T47D (cell line): Measurements from ENCODE around the gene CYP3A7.
"Not testable (repeated sequence)": the region's sequence is repeated elsewhere in the genome, so short reads cannot be mapped to it uniquely, and the experiment has no call there.

Experiments used
- DNase-seq, 2 experiments: peaks; one replicate each; pipeline versions ENCODE4 v3.0.0 to v3.0.0-alpha.2; 2011 to 2012; ENCODE audit warnings: low read depth in 1 of 2, low spot score in 1 of 2
- JUND ChIP-seq: IDR thresholded peaks from 2 replicates; pipeline ENCODE4 v1.6.1; 2012; ENCODE audit warnings: low read depth
- in situ Hi-C: cut with HindIII; loops from 2 replicates; pipeline ENCODE4 v1.10.0; 2016; ENCODE audit warnings: low sequenced_read_pairs, low pct_unique_long_range_greater_than_20kb

Gene CYP3A7

DNA sequence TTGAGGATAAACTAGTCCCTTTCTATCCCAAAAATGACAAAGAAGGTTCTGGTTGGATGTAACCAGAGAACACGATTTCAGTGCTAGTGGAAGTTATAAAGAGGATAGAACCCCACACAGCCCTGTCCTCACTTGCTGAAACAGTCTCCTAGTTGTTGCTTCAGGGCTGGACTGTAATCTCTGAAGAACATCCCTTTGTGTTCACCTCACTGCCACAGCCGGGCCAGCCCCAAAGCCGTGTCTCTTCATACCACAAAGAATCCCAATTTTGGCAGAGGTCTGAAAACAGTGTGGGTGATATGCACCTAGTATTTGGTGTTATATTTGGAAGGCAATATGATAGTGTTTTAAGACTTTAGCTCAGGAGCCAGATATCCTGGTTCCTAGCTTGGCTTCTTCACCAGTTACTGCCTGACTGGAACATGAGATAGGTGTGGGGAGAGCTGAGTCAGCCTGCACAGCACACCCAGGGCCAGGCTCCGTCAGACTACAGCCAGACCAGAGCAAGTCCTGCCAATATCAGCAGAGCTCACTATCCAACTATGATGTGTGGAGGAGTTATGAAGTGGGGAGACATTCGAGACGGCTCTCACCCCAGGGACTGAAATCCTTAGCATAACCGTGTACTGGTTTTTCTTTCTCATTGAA is 27.8 kb upstream of the CYP3A7 start:
- no peak for TF ChIP-seq JUND
- DNase-seq: no peak
- in situ Hi-C loops: no loop called here

DNA sequence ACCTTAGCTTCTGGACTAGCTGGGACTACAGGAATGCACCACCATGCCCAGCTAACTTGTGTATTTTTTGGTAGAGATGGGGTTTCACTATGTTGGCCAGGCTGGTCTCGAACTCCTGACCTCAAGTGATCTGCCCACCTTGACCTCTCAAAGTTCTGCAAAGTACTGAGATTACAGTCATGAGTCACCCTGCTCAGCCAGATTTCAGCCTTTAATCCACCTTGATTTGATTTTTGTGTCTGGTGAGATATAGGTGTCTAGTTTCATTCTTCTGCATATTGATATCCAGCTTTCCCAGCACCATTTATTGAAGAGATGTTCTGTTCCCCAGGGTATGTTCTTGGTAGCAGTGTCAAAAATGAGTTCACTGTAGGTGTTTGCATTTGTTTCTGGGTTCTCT is 20.1 kb upstream of the CYP3A7 start:
- in situ Hi-C loops: no loop called here
- DNase-seq: no peak
- no peak for TF ChIP-seq JUND

DNA sequence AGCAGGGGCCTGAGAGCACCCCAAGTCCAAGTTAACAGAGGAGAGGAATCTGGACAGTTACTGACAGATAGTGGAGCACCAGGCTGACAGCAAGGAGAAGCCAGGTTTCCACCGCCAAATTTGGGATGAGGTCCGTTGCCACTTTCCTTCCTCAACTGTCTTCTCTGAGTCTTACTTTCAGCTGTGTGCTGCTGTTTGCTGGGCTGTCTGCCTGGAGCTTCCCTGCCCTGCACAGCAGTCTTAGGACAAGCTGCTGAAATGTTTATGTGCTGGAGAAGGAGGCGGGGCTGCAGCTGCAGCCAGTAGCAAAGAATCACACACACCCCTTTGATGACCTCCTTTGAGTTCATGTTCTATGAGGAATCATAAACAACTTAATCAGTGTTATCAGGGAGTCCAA is 17.4 kb upstream of the CYP3A7 start:
- in situ Hi-C loops: no loop called here
- no peak for TF ChIP-seq JUND
- no peak for DNase-seq

DNA sequence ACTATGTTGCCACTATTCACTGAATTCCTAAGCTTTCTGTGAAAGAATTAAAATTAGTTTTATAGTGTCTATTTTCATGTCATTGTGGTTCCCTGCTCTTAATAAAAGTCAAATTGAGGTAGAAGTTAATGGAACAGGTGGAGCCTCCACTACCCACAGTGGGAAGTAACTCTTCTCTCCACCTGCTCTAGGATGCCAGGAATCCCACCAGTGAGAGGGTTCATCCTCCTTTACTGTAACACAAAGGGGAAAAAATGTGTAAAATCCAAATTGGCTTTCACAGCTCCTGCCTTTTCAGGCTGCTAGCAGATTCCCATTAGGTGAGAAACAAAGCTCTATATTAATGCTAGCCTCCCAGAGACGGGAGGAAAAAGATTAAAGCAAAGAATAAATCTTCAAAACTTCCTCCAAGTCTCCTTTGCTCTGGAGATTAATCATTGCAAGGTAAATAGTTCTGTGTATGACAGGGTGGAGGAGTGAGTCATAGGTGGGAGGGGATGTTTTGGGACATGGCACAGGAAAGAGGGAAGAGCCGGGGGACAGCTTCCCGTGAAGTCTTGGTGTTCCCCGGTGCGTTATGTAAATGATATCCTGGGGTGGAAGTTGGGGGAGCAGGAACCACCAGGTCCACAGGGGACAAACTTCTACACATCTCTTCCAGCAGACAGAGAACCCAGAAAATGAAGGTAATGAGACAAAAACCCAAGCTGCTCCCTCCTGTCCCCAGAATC is 16.5 kb upstream of the CYP3A7 start:
- in situ Hi-C loops, DNase-seq: not testable (repeated sequence)

DNA sequence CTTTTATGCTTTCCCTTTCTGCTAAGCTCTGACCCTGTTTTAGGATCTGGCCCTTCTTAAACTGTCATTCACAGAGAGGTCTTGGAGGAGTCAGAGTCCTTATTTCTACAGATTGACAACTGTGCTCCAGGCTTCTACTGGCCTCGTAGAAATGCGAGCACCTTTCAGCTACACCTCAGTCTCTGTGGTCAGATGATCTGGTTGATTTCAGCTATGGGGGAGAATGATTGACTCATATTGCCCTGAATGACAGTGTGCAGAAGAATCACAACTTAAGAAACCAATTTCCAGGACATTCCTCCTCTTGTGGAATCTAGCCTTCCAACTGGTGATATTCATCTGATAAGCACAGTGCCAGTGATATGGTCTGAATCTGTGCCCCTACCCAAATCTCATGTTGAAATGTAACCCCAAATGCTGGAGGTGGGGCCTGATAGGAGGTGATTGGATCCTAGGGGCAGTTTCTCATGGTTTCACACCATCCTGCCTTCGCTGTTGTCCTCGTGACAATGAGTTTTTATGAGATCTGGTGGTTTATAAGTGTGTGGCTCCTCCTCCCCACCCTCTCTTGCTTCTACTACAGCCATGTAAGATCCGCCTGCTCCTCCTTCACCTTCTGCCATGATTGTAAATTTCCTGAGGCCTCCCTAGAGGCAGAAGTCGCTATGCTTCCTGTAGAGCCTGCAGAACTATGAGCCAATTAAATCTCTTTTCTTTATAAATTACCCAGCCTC is 14.0 kb upstream of the CYP3A7 start:
- in situ Hi-C loops: no loop called here
- TF ChIP-seq JUND: no peak
- no peak for DNase-seq

DNA sequence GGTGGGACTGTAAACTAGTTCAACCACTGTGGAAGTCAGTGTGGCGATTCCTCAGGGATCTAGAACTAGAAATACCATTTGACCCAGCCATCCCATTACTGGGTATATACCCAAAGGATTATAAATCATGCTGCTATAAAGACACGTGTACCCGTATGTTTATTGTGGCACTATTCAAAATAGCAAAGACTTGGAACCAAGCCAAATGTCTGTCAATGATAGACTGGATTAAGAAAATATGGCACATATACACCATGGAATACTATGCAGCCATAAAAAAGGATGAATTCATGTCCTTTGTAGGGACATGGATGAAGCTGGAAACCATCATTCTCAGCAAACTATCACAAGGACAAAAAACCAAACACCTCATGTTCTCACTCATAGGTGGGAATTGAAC is 11.9 kb upstream of the CYP3A7 start:
- in situ Hi-C loops, DNase-seq: not testable (repeated sequence)

DNA sequence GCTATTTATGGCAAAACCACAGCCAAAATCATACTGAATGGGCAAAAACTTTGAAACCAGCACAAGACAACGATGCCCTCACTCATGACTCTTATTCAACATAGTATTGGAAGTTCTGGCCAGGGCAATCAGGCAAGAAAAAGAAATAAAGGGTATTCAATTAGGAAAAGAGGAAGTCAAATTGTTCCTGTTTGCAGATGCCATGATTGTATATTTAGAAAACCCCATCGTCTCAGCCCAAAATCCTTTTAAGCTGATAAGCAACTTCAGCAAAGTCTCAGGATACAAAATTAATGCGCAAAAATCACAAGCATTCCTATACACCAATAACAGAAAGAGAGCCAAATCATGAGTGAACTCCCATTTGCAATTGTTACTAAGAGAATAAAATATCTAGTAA is 10.4 kb upstream of the CYP3A7 start:
- in situ Hi-C loops, DNase-seq: not testable (repeated sequence)

DNA sequence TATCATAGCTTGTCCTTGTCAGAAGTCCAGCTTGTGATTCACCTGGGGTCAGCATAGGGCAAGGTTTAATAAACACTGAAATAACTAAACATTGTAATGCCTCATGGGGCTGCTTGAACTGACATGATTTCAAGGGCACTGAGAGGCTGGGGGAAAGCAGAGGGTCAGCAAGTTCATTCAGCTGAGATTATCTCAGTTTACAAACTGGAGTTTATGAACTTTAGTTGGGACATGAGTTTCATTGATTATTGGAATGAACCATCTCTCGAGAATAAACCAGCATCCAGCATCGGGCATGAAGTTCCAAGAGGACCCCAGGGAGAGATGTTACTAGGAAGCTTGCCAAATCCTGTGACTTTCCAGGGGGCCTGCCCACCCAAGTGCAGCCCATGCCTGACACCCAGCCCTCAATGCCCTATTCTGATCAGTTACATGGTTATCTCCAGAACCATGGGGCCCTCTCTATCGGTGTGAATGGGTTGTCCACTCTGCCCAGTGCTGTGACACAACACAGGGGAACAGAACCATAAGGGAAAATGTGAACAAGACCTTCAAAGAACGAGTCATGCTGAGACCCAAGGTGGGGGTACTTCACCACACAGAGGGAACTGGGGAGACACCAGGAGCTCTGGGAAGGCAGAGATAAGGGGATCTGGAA is 7.9 kb upstream of the CYP3A7 start:
- in situ Hi-C loops: no loop called here
- TF ChIP-seq JUND: no peak
- no peak for DNase-seq

DNA sequence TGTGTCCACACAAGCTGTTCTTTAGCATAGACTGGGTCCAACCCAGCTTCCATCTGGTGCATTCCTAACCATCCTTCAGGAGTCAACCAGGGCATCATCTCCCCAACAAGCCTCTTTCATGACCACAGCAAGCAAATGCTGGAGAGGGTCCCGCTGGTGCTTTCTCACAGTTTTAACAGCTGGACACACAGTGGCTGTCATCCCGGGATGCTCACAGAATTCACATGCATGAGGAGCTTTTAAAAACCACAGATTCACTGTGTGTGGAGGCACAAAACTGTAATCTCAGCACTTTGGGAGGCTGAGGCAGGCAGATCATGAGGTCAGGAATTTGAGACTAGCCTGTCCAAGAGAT is 6.4 kb upstream of the CYP3A7 start:
- in situ Hi-C loops: no loop called here
- no peak for DNase-seq
- no peak for TF ChIP-seq JUND

DNA sequence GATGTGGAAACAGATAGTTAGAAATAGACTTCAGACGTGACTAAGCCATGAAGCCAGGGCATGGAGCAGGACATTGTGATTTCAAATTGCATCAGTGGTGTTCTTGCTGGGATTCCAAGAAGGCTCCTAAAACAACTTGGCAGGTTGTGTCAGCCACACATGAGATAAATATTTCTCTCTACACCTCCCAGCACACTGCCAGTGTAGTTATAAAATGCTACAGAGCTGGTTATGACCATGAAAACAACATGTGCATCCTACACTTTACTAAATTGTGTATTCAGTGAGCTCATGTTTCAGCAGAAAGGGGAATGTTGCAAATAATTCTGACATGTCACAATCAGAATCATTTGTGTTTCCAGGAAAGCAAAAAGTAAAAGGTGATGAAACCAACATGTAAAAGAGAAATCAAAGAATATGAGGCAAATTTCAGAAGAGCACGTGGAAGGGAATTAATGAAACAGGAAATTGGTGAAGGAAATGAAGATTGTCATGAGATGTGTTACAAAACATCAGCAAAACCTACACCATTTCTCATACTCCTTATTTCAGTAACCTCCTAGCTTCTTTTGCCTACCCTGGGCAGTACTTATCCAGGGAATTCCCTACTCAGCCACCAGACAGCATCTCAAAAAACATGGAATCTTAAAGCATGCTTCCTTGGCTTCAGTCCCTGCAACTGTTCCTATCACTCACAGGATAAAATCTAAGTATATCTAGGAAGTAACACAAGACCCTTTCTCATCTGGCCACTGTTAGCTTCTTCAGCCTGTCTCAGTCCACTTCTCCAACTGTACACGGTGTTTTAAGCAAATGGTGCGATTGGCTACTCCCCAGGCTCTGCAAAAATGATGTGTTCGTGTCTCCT is 5.8 kb upstream of the CYP3A7 start:
- in situ Hi-C loops: no loop called here
- no peak for DNase-seq
- no peak for TF ChIP-seq JUND

DNA sequence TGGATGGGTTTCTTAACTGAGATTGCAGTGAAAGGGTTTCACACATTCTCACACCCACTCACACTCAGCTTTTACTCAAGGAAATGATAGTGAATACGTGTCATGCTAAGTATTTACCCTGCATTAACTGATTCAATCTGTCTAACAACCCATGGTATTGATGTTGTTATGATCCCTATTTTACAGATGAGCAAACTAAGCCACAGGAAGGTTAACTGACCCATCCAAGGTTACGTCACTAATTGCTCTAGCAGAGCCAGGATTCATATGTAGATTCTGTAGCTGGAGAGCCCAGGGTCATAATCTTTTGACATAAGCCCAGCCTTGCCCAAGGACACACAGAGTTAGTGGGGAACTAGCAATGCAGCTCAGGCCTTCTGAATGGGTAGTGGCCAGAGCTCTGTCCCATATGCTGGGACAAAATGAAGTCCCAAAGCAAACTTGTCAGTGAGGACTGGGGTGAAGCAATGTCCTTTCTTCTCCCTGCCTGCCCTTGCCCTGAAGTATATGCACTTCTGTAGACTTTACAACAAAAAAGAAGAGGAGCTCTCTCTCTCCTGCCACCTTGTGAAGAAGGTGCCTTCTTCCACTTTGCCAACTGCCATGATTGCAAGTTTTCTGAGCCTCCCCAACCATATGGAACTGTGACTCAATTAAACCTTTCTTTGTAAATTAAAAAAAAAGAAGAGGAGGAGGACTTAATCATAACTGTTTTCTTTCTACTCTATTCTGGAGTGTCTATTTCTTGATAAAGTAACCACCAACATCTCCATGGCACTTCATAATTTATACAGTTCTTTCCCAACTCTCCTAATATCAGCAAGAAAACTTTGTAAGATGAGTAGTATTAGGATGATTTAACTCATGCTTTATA is 4.9 kb upstream of the CYP3A7 start:
- in situ Hi-C loops: no loop called here
- TF ChIP-seq JUND: no peak
- no peak for DNase-seq

DNA sequence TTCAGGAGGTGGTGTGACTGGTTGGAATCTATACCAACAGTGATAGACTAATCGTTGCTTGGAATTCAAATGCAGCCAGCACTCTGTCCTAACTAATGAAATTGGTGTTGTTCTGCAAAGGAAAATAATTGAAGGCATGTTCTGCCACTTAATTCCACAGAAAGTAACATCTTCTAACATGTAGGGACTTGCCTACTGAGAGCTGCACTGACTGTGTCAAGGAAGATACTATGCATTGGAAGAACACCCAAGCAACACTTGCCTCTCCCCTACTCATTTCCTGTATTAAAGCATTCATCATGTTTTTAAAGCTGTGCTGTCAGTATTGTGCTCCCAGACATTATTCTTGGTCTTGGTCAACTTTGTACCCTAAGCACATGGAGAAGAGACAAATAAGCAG is 2.7 kb upstream of the CYP3A7 start:
- no peak for TF ChIP-seq JUND
- in situ Hi-C loops: no loop called here
- DNase-seq: no peak

DNA sequence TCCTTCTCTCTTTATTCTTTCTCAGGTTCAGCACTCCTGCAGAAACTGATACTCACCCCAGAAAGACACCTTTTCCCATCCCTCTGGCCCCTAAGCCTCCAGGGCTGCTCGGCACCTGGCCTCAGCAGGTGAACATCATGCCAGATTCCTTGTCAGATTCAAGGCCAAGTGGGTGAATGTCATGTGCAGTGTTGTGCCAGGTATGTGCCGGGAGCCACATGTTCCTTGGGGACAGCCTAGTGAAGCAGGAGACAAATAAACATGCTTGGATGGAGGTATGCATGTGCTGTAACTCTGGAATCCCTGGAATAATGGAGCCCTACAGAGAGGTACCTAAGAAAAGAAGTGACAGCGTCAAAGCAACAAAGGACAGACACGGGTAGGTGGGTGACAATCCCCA is 1.7 kb upstream of the CYP3A7 start:
- DNase-seq, in situ Hi-C loops: not testable (repeated sequence)
